Esophagus muscularis mucosa (tissue), 4 donors: ENCODE measurements around the gene CKAP5. TPM values are rescaled to one million over a fixed set of nuclear protein-coding genes. Genes with fewer than 3 reads are reported as not detected.

Source experiments
- DNase-seq: peaks from one replicate; pipeline ENCODE4 v3.0.0-alpha.2; 2017; ENCODE audit errors: extremely low spot score
- H3K27ac ChIP-seq, 4 donors: fragments of 200-600 bp; sonication (generic); replicated peaks in 1 of 4; 1 replicate in 3 of 4; 2 replicates in 1 of 4; pipeline ENCODE4 v1.5.1; 2016 to 2019; ENCODE audit warnings: mild to moderate bottlenecking in 1 of 4
- H3K27me3 ChIP-seq, 4 donors: fragments of 200-600 bp; sonication (generic); one replicate each; pipeline versions ENCODE4 v1.5.1 to v1.6.0; 2016 to 2019
- H3K36me3 ChIP-seq, 4 donors: fragments of 200-600 bp; sonication (generic); one replicate each; pipeline ENCODE4 v1.5.1; 2016 to 2019
- H3K4me1 ChIP-seq, 4 donors: fragments of 200-600 bp; sonication (generic); one replicate each; pipeline ENCODE4 v1.5.1; 2016 to 2019
- H3K4me3 ChIP-seq, 4 donors: fragments of 200-600 bp; sonication (generic); 1 replicate in 2 of 4; 2 replicates in 2 of 4; pipeline ENCODE4 v1.5.1; 2016 to 2019; ENCODE audit warnings: mild to moderate bottlenecking in 4 of 4, moderate library complexity in 1 of 4
- H3K9me3 ChIP-seq, 4 donors: fragments of 200-600 bp; sonication (generic); 1 replicate in 3 of 4; 2 replicates in 1 of 4; pipeline ENCODE4 v1.5.1; 2016 to 2019
- CTCF ChIP-seq, 3 experiments: fragments of 200-600 bp in 2 of 3; fragments of 450-650 bp in 1 of 3; sonication (generic) in 2 of 3; IDR thresholded peaks; one replicate each; pipeline ENCODE4 v1.5.1; 2017 to 2019; ENCODE audit warnings: antibody characterized with exemption in 3 of 3, mild to moderate bottlenecking in 2 of 3, moderate library complexity in 1 of 3
- EP300 ChIP-seq: sonication (generic); formaldehyde crosslinking; IDR thresholded peaks from one replicate; pipeline ENCODE4 v1.6.1; 2017; ENCODE audit warnings: antibody characterized with exemption
- POLR2A ChIP-seq: fragments of 450-650 bp; IDR thresholded peaks from one replicate; pipeline ENCODE4 v1.6.1; 2017; ENCODE audit warnings: antibody characterized with exemption, moderate library complexity, mild to moderate bottlenecking, low read depth
- POLR2AphosphoS5 ChIP-seq, 2 donors: sonication (generic); formaldehyde crosslinking; IDR thresholded peaks; one replicate each; pipeline ENCODE4 v1.6.1; 2017; ENCODE audit warnings: antibody characterized with exemption in 2 of 2
- WGBS: methylation state at CpG from one replicate; pipeline ENCODE4 v1.1.5; 2018; 5-methylcytosine and 5-hydroxymethylcytosine counted together
- intact Hi-C: fragments of 100-400 bp; cut with DNase I; formaldehyde crosslinking; loops from one replicate; pipeline ENCODE4 v1.15.1; 2023
- total RNA-seq, 4 donors: library from RNA; depleted of rRNA; stranded (reverse); fragments of >200 nt; gene quantifications; one replicate each; pipeline versions ENCODE4 v1.1.0 to v1.2.1, GENCODE V29; 2016

The CKAP5 gene
- total RNA-seq, 4 donors from 2014 or later: 32.4 to 49.2 (median 40.0) TPM

DNA sequence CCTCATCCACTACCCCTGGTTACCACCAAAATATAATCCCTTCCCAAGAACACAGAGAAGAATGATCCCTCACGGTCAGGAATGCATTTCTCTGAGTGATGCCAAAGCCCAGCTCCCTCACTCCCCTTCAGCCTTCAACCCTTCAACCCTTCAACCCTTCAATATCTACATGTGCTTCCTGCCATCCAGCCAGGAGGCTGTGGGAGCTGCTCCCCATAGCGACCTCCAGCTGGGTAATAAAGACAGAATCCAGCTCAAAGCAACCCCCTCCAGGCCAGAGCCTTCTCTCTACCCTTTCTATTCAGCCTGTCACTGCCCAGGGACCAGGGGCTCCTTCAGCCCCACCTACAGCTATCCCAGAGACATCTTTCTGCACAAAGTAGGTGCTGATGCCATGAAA is 148.4 kb downstream of the CKAP5 start:
- TF ChIP-seq POLR2A: no peak
- no peak for TF ChIP-seq EP300
- no peak for TF ChIP-seq POLR2AphosphoS5 (IDR thresholded peaks at IDR 0.05)
- no peak for TF ChIP-seq CTCF (IDR thresholded peaks at IDR 0.05)
- DNase-seq: no peak
- Histone ChIP-seq H3K36me3 (peaks cover 25 to 55% (median 46%) of the 10 kb centered on the region in 4 donors), H3K27me3 (no peaks in the 10 kb centered on the region), H3K9me3 (no peaks in the 10 kb centered on the region), H3K4me1 (peaks cover 66 to 80% (median 76%) of the 10 kb centered on the region in 4 donors), H3K27ac (peak overlapping the region; percentile 2 to 91 (median 44)), H3K4me3 (peak overlapping the region in 3 of 4 donors; percentile 1 to 24 (median 6))
- WGBS: 52% methylated on average over 2 of the region's 2 CpGs
- intact Hi-C loops: no loop called here

- TF ChIP-seq POLR2A (no peak), CTCF (IDR thresholded peaks at IDR 0.05) (no peak), POLR2AphosphoS5 (IDR thresholded peaks at IDR 0.05) (no peak), EP300 (no peak)
- 34% methylated on average over 3 of the region's 3 CpGs for WGBS
- Histone ChIP-seq H3K4me1 (peaks cover 62 to 76% (median 73%) of the 10 kb centered on the region in 4 donors), H3K9me3 (no peaks in the 10 kb centered on the region), H3K27me3 (no peaks in the 10 kb centered on the region), H3K4me3 (peak overlapping the region in 2 of 4 donors; percentile 1 to 24), H3K36me3 (peaks cover 27 to 55% (median 44%) of the 10 kb centered on the region in 4 donors), H3K27ac (peak overlapping the region; percentile 2 to 91 (median 44))
- intact Hi-C loops: no loop called here
- DNase-seq: no peak
Observed at GRCh38 chr11:46697303-46697702, 148.8 kb downstream of the CKAP5 start.

DNA sequence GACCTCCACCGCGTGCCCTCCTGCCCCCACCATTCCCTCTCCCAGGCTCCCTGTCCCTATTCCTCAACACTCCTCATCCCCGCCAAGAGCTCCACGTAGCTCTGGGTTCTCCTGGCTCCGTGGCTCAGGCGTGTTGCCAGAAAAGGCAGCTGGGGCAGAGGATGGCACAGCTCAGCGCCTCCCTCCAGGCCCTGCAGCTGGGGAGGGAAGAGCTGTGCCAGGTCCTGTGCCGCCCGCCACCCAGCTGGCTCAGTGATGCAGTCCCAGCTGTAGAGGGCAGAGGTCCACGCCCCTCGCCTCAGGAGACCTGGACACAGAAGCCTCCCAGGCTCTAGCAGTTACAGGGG is 149.9 kb downstream of the CKAP5 start:
- no peak for DNase-seq
- Histone ChIP-seq H3K36me3 (peaks cover 31 to 61% (median 52%) of the 10 kb centered on the region in 4 donors), H3K9me3 (no peaks in the 10 kb centered on the region), H3K27ac (peak overlapping the region in 3 of 4 donors; percentile 11 to 91 (median 49)), H3K4me3 (no peak overlapping the region), H3K4me1 (peaks cover 50 to 65% (median 63%) of the 10 kb centered on the region in 4 donors), H3K27me3 (no peaks in the 10 kb centered on the region)
- intact Hi-C loops: no loop called here
- 73% methylated on average over 8 of the region's 11 CpGs for whole genome bisulfite sequencing
- TF ChIP-seq EP300: no peak
- no peak for TF ChIP-seq POLR2AphosphoS5 (IDR thresholded peaks at IDR 0.05)
- TF ChIP-seq POLR2A: no peak
- TF ChIP-seq CTCF (IDR thresholded peaks at IDR 0.05): no peak

DNA sequence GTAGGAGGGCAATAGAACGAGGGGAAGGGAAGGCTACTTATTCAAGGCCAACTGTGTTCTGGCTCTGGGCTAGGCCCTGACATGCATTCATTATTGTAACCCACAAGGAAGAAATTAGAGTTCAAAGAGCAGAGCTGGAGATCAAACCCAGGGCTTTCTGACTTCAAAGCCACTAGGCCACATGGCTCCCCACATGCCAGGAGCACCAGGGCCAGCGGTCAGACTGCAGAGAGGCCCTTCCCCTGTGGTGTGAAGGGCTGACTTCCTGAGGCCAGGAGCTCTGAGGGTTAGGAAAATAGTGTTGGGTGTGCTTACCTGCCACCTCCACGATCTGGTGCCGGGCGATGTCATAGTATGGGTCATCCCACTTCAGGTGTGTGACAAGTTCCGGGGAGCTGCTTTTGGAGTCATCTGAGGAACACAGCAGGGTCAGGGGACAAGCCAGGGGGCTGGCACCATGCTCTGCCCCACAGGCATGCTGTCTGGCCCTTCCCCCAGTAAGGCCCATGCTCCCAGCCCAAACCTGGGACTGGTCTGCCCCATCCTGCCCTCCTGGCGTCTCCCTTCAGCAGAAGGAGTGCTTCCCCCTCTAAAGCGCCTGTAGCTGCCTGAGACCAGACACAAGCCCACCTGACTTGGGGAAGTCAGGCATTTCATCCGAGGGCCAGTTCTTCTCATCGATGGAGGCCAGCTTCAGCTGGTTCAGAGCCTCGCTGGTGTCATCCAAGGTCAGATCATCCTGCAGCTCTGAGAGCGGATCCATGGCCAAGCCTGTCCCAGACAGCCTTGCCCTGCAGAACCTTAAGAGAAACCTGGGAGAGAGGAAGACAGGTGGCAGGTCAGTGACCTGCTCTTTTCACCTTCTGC is 150.5 kb downstream of the CKAP5 start:
- Histone ChIP-seq H3K27me3 (no peaks in the 10 kb centered on the region), H3K27ac (peak overlapping the region; percentile 49 to 91 (median 63)), H3K9me3 (no peaks in the 10 kb centered on the region), H3K36me3 (peaks cover 31 to 67% (median 58%) of the 10 kb centered on the region in 4 donors), H3K4me1 (peaks cover 49 to 65% (median 62%) of the 10 kb centered on the region in 4 donors), H3K4me3 (no peak overlapping the region)
- intact Hi-C loops: no loop called here
- no peak for TF ChIP-seq POLR2AphosphoS5 (IDR thresholded peaks at IDR 0.05)
- TF ChIP-seq EP300: no peak
- TF ChIP-seq POLR2A: no peak
- TF ChIP-seq CTCF (IDR thresholded peaks at IDR 0.05): no peak
- 93% methylated on average over 6 of the region's 12 CpGs for WGBS
- no peak for DNase-seq
